H1 (cell line): ENCODE measurements around the gene ADAMTS4. TPM values are rescaled to one million over a fixed set of nuclear protein-coding genes. Genes with fewer than 3 reads are reported as not detected.

Experiments
- HDAC2 ChIP-seq, 2 experiments: fragments of 300-600 bp in 1 of 2; sonication (generic) in 1 of 2; IDR thresholded peaks; 2 replicates each; pipeline ENCODE4 v1.6.1; 2011 to 2012; ENCODE audit warnings: low read depth in 2 of 2, low read length in 2 of 2, mild to moderate bottlenecking in 2 of 2, moderate library complexity in 2 of 2, borderline replicate concordance in 1 of 2, inconsistent platforms in 1 of 2
- JUND ChIP-seq: IDR thresholded peaks from 2 replicates; pipeline ENCODE4 v1.6.1; 2011; ENCODE audit warnings: mild to moderate bottlenecking, improper control_type of control experiment, low read length
- KDM5A ChIP-seq: fragments of 200-600 bp; IDR thresholded peaks from 2 replicates; pipeline ENCODE4 v1.7.1; 2012; ENCODE audit warnings: mild to moderate bottlenecking, low read length, inconsistent platforms, mixed read lengths
- SAP30 ChIP-seq: fragments of 300-600 bp; sonication (generic); IDR thresholded peaks from 2 replicates; pipeline ENCODE4 v1.7.1; 2012; ENCODE audit warnings: low read length, moderate library complexity, mild to moderate bottlenecking, inconsistent platforms; ENCODE audit not compliant: insufficient read depth, insufficient replicate concordance
- polyA plus RNA-seq, 7 experiments: library from polyadenylated mRNA; depleted of rRNA in 3 of 7; stranded (reverse) in 5 of 7; unstranded in 2 of 7; fragments of >200 nt in 5 of 7; fragments of 200-250 nt in 2 of 7; gene quantifications; 1 replicate in 5 of 7; 2 replicates in 1 of 7; 4 replicates in 1 of 7; pipeline versions ENCODE4 v1.2.1 to v1.2.3, GENCODE V29; 2011 to 2013; ENCODE audit warnings: missing spikeins in 2 of 7, mixed read lengths in 2 of 7
- total RNA-seq: library from RNA; stranded (reverse); fragmentation: NEBNext Ultra II Directional; extraction: Animal tissue kit (Norgen Biotek cat#: 25700); gene quantifications from 2 replicates; pipeline ENCODE4 v1.2.1, GENCODE V29; 2021
- TF ChIP-seq, protein P1 (sequence below): IDR thresholded peaks from 2 replicates; pipeline ENCODE4 v1.6.1; 2011; ENCODE audit warnings: low read length, improper control_type of control experiment

ADAMTS4 gene
- total and polyA plus RNA-seq, 2 of the 8 experiments (the other 6 are each of a cell fraction or from before 2014, with no cell fraction given): 4.6 to 7.2 TPM

DNA sequence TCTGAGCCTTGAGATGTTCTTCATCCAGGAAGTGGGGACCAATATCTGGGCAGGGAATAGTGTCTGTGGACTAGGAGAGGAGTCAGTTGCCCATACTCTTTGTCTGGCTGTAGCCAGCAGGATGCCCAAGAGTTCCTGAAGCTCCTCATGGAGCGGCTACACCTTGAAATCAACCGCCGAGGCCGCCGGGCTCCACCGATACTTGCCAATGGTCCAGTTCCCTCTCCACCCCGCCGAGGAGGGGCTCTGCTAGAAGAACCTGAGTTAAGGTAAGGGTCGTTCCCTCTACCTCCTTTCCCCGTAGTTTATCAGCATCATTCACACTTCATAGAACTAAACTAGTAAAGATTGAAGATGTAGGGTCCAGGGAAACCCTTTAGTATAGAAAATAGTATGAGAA is 36.0 kb downstream of the ADAMTS4 start (continued):
- no peak for TF ChIP-seq JUND
- TF ChIP-seq, protein P1, sequence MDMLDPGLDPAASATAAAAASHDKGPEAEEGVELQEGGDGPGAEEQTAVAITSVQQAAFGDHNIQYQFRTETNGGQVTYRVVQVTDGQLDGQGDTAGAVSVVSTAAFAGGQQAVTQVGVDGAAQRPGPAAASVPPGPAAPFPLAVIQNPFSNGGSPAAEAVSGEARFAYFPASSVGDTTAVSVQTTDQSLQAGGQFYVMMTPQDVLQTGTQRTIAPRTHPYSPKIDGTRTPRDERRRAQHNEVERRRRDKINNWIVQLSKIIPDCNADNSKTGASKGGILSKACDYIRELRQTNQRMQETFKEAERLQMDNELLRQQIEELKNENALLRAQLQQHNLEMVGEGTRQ: no peak
- TF ChIP-seq SAP30: no peak
- TF ChIP-seq HDAC2 (IDR thresholded peaks at IDR 0.05; ENCODE audit: borderline replicate concordance in 1 of 2, low read depth in 2 of 2, low read length in 2 of 2): no peak
- no peak for TF ChIP-seq KDM5A
